A172 (cell line): ENCODE results near the gene CPE. TPM values are rescaled to one million over a fixed set of nuclear protein-coding genes. Genes with fewer than 3 reads are reported as not detected.
"Not testable (repeated sequence)": the region's sequence is repeated elsewhere in the genome, so short reads cannot be mapped to it uniquely, and the experiment has no call there.

ENCODE experiments used
- DNase-seq: peaks from one replicate; pipeline ENCODE4 v3.0.0-alpha.2; 2015; ENCODE audit warnings: low spot score
- total RNA-seq: library from RNA; depleted of rRNA; stranded (reverse); fragments of >200 nt; shearing (Covaris generic); gene quantifications from 2 replicates; pipeline ENCODE4 v1.2.3, GENCODE V29; 2014

The CPE gene
- total RNA-seq, 1 experiment from 2014 or later: 10.3 TPM

DNA sequence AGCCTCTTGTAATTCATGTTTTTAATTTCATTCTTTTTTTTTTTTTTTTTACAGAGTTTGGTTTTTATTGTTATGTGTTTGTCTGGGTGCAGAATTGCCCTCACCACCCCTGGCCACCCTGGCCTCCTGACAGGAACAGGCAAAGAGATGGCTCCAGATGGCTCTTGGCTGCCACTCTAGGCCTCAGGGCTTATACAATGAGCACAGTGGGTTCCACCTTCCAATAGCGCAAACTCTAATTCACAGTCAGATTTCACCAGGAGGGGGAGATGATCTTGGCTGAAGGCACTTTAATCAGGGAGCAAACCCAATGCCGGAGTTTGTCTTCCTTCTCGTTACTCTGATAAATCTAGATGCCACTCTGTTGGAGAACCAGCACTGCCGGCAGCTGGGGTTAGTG lies 24.8 kb downstream of the CPE start:
- no peak for DNase-seq

DNA sequence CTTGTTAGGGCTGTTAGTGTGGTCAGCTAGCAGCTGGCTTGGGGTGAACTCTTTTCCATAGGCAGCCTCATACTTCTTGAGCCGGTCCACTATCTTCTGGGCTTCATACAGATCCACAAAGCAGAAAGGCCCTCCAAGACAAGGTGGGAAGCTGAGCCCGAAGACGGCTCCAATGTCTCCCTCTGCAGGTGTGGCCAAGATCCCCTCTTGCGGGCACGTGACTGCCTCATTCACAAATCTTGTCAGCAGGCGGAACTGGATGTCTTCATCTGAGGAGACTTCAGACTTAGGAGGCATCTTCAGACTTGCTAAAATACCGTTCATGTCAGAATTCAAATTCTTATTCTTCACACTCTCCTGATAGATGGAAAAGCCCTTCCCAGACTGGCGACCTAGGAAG lies 25.3 kb downstream of the CPE start:
- DNase-seq: no peak

DNA sequence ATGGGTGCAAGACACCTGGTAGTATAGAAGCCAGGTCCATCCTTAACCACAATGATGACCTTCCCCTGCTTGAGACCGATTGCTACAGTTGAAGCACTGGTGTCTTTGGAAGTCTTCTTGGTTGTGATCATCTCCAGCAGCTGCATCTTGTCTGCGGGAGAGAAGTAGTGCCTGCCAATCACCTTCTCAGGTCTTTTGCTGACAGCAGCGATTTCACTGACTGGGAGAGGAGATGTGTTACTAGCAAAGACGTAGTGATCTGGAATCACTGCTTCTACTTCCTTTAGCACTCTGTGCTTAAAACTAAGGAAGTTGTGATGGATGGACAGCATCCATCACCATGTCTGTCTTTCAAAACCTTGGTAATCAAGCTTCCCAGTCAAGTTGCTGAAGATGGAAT lies 25.9 kb downstream of the CPE start:
- DNase-seq: no peak

DNA sequence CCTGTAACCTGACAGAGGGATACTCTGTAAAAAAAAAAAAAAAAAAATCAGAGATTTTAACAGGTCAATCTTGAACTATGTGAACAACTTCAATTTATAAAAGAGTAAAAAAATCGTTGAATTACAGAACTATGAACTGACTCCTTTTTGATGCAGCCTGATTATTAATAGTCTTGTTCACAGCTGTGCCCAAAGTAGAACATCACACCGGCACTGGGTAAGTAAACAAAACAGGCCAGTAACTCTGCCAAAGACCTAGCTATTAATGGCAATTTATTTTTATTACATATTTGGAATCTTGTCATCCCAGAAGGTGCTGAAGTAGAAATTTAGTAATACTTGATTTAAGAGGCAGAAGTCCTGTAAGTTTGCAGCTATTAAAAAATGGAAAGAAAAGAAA lies 31.4 kb downstream of the CPE start:
- no peak for DNase-seq

DNA sequence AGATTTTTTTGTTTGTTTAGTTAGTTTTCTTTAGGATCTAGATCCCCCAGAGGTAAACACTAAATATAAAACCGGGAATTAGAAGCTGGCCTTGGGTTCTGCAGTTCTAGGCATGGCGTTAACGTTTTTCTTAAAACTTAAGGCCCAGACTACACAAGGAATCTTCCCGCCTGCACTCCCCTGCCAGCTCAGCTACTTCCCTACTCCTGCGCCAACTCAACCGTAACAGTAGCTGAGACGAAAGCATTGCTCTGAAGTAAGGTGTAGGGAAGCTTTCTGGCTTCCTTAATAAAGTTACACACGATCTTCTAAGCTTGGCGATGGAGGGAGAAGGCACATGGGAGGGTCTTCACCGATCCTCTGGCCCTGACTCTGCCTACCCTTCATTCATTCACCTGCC lies 37.1 kb downstream of the CPE start:
- DNase-seq: no peak

DNA sequence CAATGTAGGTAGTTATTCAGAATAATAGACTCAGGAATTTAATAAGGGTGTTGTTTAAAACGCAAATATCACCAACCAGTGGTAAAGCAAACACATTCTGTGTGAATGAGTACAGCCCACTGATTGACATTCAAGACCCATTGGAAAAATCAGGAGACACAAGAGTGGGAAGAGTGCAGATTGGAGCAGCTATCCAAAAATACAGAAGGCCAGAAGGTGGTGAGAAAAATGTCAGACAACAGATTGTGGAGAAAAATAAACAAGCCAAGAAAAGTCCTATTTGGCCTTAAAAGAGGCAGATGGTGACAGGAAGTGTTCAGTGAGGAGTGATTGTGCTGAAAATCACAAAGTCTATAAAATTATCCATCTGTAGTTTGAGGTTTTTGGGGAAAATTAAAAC lies 39.3 kb downstream of the CPE start:
- DNase-seq: no peak

DNA sequence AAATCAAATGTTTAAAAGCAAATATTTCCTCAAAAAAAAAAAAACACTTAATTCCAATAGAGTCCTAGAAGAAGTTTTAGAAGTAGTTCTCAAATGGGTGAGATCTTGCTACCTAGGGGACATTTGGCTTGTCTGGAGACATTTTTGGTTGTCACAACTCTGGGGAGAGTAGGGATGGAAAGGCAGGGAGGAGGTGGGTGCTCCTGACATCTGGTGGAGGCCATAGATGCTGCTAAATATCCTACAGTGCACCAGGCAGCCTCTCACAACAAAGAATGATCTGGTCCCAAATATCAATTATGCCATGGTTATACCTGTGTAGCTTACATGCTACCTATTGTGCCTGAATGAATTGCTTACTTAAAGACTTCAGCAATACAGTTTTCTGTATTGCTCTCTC lies 46.8 kb downstream of the CPE start:
- DNase-seq: no peak

DNA sequence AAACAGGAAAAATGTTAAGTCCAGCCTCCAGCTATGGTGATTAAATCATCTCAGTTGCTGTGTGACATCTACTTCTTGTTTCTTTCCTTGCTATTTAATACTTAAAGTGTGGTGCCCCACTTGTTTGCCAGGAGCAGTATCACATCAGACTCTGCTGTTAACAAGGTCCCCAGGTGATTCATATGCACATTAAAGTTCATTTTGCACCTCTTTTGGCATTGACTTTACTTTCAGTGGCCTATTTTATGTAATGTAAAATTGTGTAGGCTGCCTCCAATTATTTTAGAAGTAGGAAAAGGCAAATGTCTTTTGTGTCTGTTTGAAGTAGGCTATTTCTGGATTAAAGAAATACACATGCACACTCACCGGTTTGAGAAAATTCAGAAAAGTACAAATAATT lies 47.5 kb downstream of the CPE start:
- DNase-seq: no peak

DNA sequence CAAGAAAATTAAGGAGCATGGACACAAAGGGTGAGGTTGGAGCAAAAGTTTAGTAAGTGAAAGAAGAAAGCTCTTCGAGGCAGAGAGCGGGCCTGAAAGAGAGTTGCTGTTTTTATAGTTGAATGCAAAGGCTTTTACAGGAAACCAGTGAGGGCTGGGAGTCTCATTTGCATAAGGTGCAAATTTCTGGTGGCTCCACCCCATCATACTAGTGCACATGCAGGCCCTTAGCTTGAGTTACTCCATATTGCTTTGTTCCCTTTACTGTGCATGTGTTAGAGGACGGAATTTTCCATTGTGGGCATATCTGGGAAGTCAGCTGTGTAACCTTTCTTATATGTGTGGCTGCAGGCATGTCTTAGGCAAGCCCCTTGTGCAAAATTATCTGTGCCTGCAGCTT lies 48.0 kb downstream of the CPE start:
- DNase-seq: no peak

DNA sequence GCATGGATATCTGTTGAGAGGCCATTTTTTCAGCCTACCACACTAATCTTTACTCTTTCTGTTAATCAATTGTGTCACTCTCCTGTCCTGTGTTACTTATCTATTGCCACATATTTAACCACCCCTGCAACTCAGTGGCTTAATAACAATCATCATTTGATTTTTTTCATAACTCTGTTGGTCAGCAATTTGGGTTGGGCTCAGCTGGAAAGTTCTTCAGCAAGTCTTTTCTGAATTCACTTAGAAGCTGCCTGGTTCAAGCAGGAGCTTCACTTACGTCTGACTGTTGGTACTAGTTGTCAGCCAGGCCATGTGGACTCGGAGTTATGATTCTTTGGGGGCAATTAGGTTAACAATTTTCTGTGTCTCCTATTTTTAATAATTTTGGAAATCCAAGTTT lies 50.1 kb downstream of the CPE start:
- DNase-seq: no peak

DNA sequence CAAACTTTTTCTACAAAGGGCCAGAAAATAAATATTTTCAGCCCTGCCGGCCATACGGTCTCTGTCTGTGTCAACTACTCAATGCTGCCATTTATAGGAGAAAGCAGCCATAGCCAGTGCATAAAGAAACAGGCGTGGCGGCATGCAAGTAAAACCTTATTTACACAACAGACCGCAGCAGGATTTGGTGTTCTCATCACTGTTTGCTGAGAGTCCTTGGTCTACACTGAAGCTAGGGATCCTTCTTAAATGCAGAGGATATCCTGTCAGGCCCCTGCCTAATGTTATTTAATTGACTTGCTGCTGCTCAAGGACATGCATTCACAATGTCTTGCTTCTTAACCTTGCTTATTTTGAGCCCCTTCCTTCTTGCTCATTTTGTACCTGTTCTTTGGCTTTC lies 54.7 kb downstream of the CPE start:
- no peak for DNase-seq

DNA sequence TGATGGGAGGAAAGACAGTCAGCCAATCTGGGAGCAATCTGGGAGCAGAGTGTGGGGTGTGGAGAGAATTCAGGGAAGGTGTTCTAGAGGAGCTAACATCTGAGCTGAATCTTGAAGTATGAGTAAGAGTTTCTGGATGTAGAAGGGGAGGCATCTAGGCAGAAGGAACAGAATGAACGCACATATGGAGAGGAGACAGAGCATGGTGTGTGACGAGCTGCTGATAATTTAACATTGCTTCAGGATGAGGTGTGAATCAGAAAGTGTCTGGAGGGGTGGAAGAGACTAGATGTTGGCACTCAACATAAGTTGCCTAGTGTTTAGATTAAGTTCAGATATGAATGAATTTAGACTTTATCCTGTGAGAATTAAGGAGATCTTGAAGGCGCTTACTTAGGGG lies 58.9 kb downstream of the CPE start:
- no peak for DNase-seq

DNA sequence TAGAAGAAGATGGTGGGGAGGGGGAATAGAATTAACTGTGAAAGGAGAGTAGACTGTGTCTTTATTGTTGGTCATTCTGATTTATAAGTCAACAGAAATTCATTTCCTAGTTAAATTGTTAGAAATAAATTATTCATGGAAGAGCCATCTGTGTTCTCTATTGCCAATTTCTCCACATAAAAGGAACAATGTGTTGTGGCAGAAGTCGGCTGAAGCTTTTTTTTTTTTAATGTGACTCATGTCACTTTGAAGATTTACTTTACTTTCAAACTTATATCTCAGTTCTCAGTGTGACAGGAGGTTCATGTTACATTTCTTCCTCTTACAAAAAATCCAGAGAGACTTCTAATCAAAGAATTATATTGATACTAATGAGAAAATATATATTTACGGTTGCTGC lies 60.5 kb downstream of the CPE start:
- DNase-seq: no peak

DNA sequence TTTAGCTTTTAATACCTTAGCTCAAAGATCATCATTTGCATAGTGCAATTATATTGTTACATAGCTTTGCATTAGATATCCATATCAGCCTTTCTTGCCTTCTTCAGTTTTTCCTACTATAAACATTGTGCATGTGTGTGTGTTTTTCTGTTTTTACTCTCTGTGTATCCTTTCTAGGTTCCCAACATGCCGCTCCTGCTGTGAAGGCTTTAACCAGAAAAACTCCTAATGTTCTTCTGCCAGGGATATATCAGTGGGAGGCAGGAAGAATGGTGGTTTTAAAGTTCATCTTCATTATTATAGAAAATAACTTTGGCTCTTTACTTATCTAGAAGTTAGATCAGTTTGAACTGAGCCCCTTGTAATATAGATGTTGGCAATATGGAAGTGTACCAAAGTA lies 61.2 kb downstream of the CPE start:
- DNase-seq: peak; percentile 3

DNA sequence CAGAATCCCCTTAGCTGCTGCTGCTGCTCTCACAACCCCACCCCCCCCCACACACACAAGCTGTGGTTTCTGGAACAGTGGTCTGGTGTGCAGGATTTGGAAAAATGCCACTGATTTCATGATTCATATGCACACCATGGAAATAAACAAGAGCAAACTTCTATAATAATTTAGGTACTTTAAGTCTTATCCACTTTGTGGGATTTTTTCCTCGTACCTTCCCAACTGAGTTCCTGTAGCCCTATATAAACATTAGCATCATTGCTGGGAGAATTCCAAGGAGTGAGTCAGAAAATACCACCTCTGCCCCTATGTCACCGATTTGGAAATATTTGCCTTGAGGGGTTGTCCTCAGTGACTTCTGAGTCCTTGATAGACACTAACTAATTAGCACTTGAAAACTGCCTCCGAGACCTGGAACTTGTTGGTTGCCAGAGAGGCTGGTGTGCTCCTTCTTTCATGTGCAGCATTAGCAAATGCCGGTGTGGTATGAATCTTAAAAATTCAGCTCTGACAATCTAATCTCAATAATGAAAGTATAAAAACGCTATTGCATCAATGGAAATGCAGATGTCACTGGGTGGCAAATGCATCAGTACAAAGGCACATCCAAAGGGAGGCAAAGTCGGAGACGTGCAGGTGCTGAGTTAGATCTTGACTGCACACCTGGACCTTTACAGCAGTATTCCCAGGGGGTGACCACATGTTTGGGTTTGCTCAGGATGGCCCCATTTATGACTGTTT lies 61.8 kb downstream of the CPE start:
- DNase-seq: peak; percentile 76

DNA sequence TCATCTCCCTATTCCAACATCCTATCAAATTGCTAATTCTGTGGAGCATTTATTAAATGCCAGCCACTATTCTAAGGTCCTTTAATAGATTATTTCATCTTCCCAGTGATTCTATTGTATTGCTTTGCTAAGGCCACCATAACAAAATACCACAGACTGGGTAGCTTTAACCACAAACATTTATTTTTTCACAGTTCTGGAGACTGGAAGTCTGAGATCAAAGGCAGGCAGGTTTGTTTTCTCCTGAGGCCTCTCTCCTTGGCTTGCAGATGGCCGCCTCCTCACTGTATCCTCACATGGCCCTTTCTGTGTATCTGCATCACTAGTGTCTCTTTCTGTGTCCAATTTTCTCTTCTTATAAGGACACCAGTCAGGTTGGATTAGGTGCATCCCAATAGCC lies 64.5 kb downstream of the CPE start:
- DNase-seq: no peak

DNA sequence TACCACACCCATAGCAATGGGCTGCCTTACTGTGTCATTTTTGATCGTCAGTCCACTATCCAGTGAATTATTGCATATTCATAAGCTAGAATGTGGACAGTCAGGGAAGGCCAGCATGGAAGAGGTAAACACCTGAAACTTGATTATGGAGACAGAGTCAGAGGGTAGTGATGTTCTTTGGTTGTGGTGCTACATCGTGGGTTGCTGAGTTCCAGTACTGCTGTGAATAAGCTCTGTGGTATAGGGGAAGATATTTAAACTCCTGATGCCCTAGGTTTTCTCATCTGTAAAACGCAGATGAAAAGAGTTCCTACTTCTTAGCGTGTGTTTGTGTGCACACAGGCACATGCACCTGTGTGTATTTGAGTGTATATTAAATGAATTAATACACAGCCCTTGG lies 69.9 kb downstream of the CPE start:
- no peak for DNase-seq

DNA sequence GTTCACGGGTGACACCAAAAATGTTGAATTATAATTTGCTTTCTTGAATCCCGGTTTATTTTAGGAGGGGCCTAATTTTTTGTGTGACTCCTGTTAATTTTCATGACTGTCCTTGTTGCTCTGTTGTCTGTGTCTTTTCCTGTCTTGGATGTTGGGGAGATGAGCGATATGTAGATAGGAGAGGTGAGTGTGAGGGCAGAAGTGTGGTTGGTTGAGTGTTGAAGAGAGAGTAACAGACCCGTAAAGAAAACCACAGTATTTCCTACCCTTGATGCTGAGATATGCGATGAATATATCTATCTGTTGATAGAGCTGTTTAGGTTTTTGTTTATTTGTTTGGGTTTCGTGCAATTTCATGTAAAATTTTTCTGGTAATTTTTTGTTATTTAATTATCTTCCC lies 70.5 kb downstream of the CPE start:
- no peak for DNase-seq

DNA sequence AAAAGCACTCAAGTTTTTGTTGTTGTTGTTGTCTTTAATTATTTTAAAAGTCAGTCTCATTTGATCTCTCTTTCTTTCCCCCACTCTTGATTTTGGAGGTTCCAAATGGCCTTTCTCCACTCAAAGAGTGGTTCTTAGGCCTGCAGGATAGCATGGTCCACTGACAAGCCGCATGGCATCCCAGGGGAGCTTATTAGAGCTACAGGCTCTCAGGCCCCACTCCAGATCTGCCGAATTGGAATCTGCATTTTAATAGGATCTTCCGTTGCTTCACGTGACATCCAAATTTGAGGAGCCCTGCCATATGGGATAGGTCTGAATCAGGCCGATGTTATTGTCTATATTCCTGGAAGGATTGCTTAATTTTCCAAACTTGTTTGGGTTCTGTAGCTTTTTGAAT lies 72.1 kb downstream of the CPE start:
- DNase-seq: no peak

DNA sequence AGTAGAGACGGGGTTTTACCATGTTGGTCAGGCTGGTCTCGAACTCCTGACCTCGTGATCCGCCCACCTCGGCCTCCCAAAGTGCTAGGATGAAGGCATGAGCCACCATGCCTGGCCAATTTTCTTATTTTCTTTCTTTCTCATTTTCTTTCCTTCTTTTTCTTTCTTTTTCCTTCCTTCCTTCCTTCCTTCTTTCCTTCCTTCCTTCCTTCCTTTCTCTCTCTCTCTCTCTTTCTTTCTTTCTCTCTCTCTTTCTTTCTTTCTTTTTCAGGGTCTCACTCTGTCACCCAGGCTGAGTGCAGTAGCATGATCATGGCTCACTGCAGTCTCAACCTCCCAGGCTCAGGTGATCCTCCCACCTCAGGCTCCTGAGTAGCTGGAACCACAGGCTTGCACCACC lies 74.3 kb downstream of the CPE start:
- DNase-seq: not testable (repeated sequence)

DNA sequence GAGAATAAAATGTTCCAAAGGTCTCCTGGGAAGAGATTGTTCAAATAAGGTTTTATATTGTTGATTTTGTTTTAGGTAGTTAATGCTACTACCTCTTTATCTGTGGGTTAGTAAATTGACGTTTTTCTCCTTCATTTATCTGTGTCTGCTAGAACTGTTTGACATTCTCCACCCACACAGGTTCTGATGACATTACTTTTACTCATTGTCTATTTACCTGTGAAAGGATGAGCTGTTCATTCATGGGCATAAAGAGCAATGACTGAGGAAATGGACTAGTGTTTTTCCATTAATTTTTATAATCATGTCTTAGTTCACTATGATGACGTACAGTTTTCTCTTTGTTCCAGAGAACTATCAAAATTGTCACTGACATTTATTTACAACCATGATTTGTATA lies 75.6 kb downstream of the CPE start:
- DNase-seq: no peak

DNA sequence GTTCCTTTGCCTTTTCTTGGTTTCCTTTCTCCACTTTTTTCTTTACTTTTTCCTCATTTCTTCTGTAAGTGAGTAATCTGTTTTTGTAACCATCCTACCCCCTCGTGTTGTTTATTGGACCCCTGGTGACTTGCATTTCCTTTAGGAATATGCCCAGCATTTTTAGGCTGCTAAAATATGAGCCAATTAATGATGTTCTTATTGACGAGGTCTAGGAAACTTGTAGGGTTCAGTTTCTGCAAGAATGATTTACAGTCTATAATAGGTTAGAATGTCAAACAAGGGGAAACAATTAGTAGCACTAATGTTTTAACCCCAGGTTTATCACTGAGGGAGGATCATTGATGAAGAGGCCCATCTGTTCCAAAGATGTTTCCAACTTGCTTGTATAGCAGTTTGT lies 79.0 kb downstream of the CPE start:
- no peak for DNase-seq

DNA sequence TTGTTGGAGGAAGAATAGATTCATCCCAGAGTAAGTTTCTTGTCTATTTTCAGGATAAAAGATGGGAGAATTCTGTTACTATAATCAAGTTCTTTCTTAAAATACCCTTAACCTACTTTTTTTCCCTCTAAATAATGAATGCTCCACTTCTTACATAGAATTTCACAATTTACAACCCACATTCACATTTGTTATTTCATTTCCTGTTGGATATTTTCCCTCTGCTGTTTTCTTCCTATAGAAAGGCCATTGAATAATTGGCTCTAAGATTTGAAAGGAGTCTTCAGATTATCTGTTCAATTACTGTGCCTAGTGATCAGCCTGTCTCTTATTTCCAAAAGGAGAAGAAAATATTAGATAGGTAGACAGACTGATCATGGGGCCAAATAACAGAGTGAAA lies 79.7 kb downstream of the CPE start:
- DNase-seq: no peak

DNA sequence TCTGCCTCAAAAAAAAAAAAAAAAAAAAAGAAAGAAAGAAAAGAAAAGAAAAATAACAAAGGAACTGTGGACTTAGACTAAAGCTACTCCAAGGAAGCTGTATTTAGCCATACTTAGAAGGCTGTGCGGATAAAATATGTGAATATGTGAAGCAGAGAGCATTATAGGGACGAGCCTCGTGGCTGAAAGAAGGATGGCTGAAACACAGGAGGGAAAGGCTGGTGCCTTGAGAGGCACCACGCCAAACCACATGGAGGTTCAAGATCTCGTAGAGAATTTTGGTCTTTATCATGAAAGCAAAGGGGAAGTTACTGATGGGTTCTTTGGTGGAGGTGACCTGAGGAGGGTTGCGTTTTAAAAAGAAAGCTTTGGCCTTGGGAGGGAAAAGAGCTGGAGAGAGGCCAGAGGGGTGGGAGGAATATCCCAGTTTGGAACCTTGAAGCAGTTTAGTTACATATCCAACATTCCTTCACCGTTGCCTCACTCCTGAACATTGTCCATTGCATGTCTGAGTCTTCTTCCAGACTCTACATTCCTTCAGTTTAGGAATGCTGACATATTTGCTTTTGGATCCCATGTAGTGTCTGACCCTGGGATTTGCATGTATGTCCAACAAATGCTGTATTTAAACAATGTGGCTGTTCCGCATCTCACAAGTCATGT lies 82.5 kb downstream of the CPE start:
- no peak for DNase-seq
